IMR-90 (cell line): Measurements from ENCODE around the gene ESPL1. TPM values are rescaled to one million over a fixed set of nuclear protein-coding genes. Genes with fewer than 3 reads are reported as not detected.

Experiments
- ATAC-seq: fragments of 200-7000 bp; cut with Tn5 transposase; 2 replicates; pipeline ENCODE4 v1.9.1; 2020; ENCODE audit warnings: low read depth, mild to moderate bottlenecking, moderate library complexity
- BruUV-seq: library from RNA; stranded (reverse); fragments of 400-500 nt; replicated peaks from 2 replicates; lab custom pipeline; 2021; lab: Mats Ljungman, UMichigan
- CTCF ChIA-PET: fragments of 300-600 bp; formaldehyde crosslinking; extraction: SDS; loops from one replicate; lab custom pipeline; 2021; ENCODE audit warnings: antibody characterized with exemption; lab: Yijun Ruan, JAX
- POLR2A ChIA-PET: fragments of 300-600 bp; sonication (Branson Sonifier 250); formaldehyde crosslinking; loops from one replicate; lab custom pipeline; 2022; ENCODE audit warnings: antibody characterized with exemption; ENCODE audit not compliant: unreplicated experiment; lab: Charles Lee
- DNase-seq: peaks from one replicate; pipeline ENCODE4 v3.0.0; 2013
- H2AFZ ChIP-seq: replicated peaks from 2 replicates; pipeline ENCODE3; 2013; ENCODE audit warnings: low read length, mild to moderate bottlenecking; ENCODE audit not compliant: poor library complexity
- H2AK5ac ChIP-seq: 2 replicates; pipeline ENCODE4 v1.6.1; 2013; ENCODE audit warnings: low read depth, low read length, inconsistent platforms
- H2AK9ac ChIP-seq: replicated peaks from 2 replicates; pipeline ENCODE3; 2013; ENCODE audit warnings: mild to moderate bottlenecking, low read depth, low read length, moderate library complexity; ENCODE audit not compliant: poor library complexity
- H2BK120ac ChIP-seq: 2 replicates; pipeline ENCODE4 v1.6.1; 2013; ENCODE audit warnings: low read depth, low read length, inconsistent platforms
- H2BK15ac ChIP-seq: 3 replicates; pipeline ENCODE4 v1.6.1; 2013; ENCODE audit warnings: low read depth, low read length, inconsistent platforms
- H2BK20ac ChIP-seq: 2 replicates; pipeline ENCODE4 v1.6.1; 2013; ENCODE audit warnings: low read depth, mild to moderate bottlenecking, inconsistent platforms, low read length, moderate library complexity
- H2BK5ac ChIP-seq: 2 replicates; pipeline ENCODE4 v1.6.1; 2013; ENCODE audit warnings: mild to moderate bottlenecking, low read depth, low read length, inconsistent platforms; ENCODE audit not compliant: poor library complexity, severe bottlenecking
- H3K14ac ChIP-seq: replicated peaks from 2 replicates; pipeline ENCODE4 v1.6.1; 2013; ENCODE audit warnings: low read depth, low read length, inconsistent platforms
- H3K18ac ChIP-seq: 2 replicates; pipeline ENCODE4 v1.6.1; 2013; ENCODE audit warnings: low read depth, low read length, control low read depth
- H3K23ac ChIP-seq: 2 replicates; pipeline ENCODE4 v1.6.1; 2013; ENCODE audit warnings: low read depth, low read length, inconsistent platforms
- H3K27ac ChIP-seq: 2 replicates; pipeline ENCODE4 v1.5.1; 2013; ENCODE audit warnings: mild to moderate bottlenecking, control low read depth, low read length; ENCODE audit not compliant: insufficient read depth
- H3K27me3 ChIP-seq: 2 replicates; pipeline ENCODE4 v1.6.1; 2013; ENCODE audit warnings: low read length; ENCODE audit not compliant: control insufficient read depth, insufficient read depth
- H3K36me3 ChIP-seq: 2 replicates; pipeline ENCODE4 v1.6.1; 2013; ENCODE audit warnings: low read length, mixed read lengths; ENCODE audit not compliant: control insufficient read depth, insufficient read depth
- H3K4ac ChIP-seq: 2 replicates; pipeline ENCODE4 v1.6.1; 2013; ENCODE audit warnings: low read depth, low read length, inconsistent platforms
- H3K4me1 ChIP-seq: 2 replicates; pipeline ENCODE4 v1.6.1; 2013; ENCODE audit warnings: low read length, mixed read lengths; ENCODE audit not compliant: control insufficient read depth, insufficient read depth
- H3K4me2 ChIP-seq: 2 replicates; pipeline ENCODE4 v1.6.1; 2013; ENCODE audit warnings: low read depth, mild to moderate bottlenecking, control low read depth, low read length, moderate library complexity
- H3K4me3 ChIP-seq: 2 replicates; pipeline ENCODE4 v1.5.1; 2013; ENCODE audit warnings: low read depth, mild to moderate bottlenecking, control low read depth, low read length, moderate library complexity; ENCODE audit not compliant: insufficient read depth
- H3K56ac ChIP-seq: 2 replicates; pipeline ENCODE4 v1.6.1; 2013; ENCODE audit warnings: low read length, inconsistent platforms; ENCODE audit not compliant: insufficient read depth; ENCODE audit errors: extremely low read depth
- H3K79me1 ChIP-seq, 2 experiments: 2 replicates each; pipeline ENCODE4 v1.6.1; 2013; ENCODE audit warnings: low read length in 2 of 2, inconsistent platforms in 1 of 2, low read depth in 1 of 2
- H3K9ac ChIP-seq: 2 replicates; pipeline ENCODE4 v1.6.1; 2013; ENCODE audit warnings: low read depth, low read length, control low read depth
- H3K9me1 ChIP-seq: 2 replicates; pipeline ENCODE4 v1.6.1; 2013; ENCODE audit warnings: low read length, inconsistent platforms; ENCODE audit not compliant: insufficient read depth
- H3K9me3 ChIP-seq: 2 replicates; pipeline ENCODE4 v1.6.1; 2013; ENCODE audit warnings: low read length; ENCODE audit not compliant: control insufficient read depth, insufficient read depth
- H4K20me1 ChIP-seq: 2 replicates; pipeline ENCODE4 v1.6.1; 2013; ENCODE audit warnings: low read length, inconsistent platforms; ENCODE audit not compliant: insufficient read depth
- H4K5ac ChIP-seq: 2 replicates; pipeline ENCODE4 v1.6.1; 2013; ENCODE audit warnings: mild to moderate bottlenecking, low read depth, low read length, control low read depth
- H4K8ac ChIP-seq, 2 experiments: 2 replicates each; pipeline ENCODE4 v1.6.1; 2013; ENCODE audit warnings: low read depth in 2 of 2, low read length in 2 of 2, control low read depth in 1 of 2, inconsistent platforms in 1 of 2
- H4K91ac ChIP-seq: 2 replicates; pipeline ENCODE4 v1.6.1; 2013; ENCODE audit warnings: low read depth, low read length, inconsistent platforms; ENCODE audit not compliant: insufficient read depth
- BHLHE40 ChIP-seq: fragments of 150-350 bp; IDR thresholded peaks from 2 replicates; pipeline ENCODE4 v1.6.1; 2016; ENCODE audit warnings: mild to moderate bottlenecking, low read depth, low read length
- CTCF ChIP-seq: conservative IDR thresholded peaks from 2 replicates; pipeline ENCODE4 v1.5.1; 2012; ENCODE audit warnings: mild to moderate bottlenecking, low read depth, low read length, improper control_type of control experiment
- POLR2A ChIP-seq: IDR thresholded peaks from 2 replicates; pipeline ENCODE4 v1.6.1; 2012; ENCODE audit warnings: mild to moderate bottlenecking, low read depth, low read length
- WGBS, 2 experiments: methylation state at CpG; one replicate each; pipeline versions ENCODE4 v1.1.5 to v1.1.7; 2013; ENCODE audit warnings: missing lambda C conversion rate in 2 of 2; ENCODE audit not compliant: insufficient read length in 1 of 2; ENCODE audit errors: extremely low coverage in 2 of 2; 5-methylcytosine and 5-hydroxymethylcytosine counted together
- dilution Hi-C: fragments of 300-500 bp; cut with HindIII; formaldehyde crosslinking; loops from one replicate; pipeline ENCODE4 v1.14.3; 2018; ENCODE audit warnings: low sequenced_read_pairs; ENCODE audit not compliant: unreplicated experiment
- in situ Hi-C: fragments of 300-500 bp; cut with MboI; formaldehyde crosslinking; loops from 3 replicates; pipeline ENCODE4 v1.14.3; 2019; ENCODE audit warnings: low sequenced_read_pairs, inconsistent platforms, mixed read lengths
- intact Hi-C: fragments of 100-400 bp; cut with micrococcal nuclease; formaldehyde crosslinking; loops from 2 replicates; pipeline ENCODE4 v1.10.0; 2022
- polyA plus RNA-seq, 3 experiments: library from polyadenylated mRNA; depleted of rRNA; stranded (reverse); fragments of >200 nt; gene quantifications; 2 replicates each; pipeline ENCODE4 v1.2.3, GENCODE V29; 2012; ENCODE audit warnings: low replicate concordance in 1 of 3
- total RNA-seq: library from RNA; depleted of rRNA; stranded (reverse); fragments of >200 nt; gene quantifications from 2 replicates; pipeline ENCODE4 v1.2.3, GENCODE V29; 2012

Gene ESPL1
- total and polyA plus RNA-seq, 2 of the 4 experiments (the other 2 are of a cell fraction), result 6.5 to 9.2 TPM

- CTCF ChIA-PET, result no interaction called here
- Histone ChIP-seq H3K14ac (no peak overlapping the region), H3K56ac (no peak overlapping the region), H2BK20ac (no peak overlapping the region), H4K8ac (no peak overlapping the region), H3K4me3 (no peak overlapping the region), H3K9me1 (no peaks in the 10 kb centered on the region), H3K4ac (no peak overlapping the region), H3K36me3 (no peaks in the 10 kb centered on the region), H3K9me3 (no peaks in the 10 kb centered on the region), H3K27ac (no peak overlapping the region), H3K79me1 (no peaks in the 10 kb centered on the region), H2BK120ac (no peak overlapping the region), H3K4me2 (no peak overlapping the region), H3K9ac (no peak overlapping the region), H3K4me1 (no peaks in the 10 kb centered on the region), H4K5ac (no peak overlapping the region), H2BK15ac (no peak overlapping the region), H3K18ac (no peak overlapping the region), H3K27me3 (peaks cover 41% of the 10 kb centered on the region), H3K23ac (no peak overlapping the region), H4K91ac (no peak overlapping the region), H4K20me1 (no peaks in the 10 kb centered on the region; the same call in 1 of the 2 replicates), H2AK9ac (peak overlapping the region; percentile 25), H2BK5ac (no peak overlapping the region), H2AFZ (peak overlapping the region; percentile 26), H2AK5ac (no peak overlapping the region)
- dilution Hi-C loops (no loop called here), intact Hi-C loops (no loop called here), in situ Hi-C loops (no loop called here)
- ATAC-seq (no peak), DNase-seq (no peak)
- BruUV-seq, result no TSS peak
- POLR2A ChIA-PET, result no interaction called here
- no peak for TF ChIP-seq CTCF
- no peak for TF ChIP-seq POLR2A
- TF ChIP-seq BHLHE40, result no peak
- WGBS, 2 experiments, result 49% methylated on average over 6 of the region's 11 CpGs; no CpG with 5 or more reads in 1 of the 2 experiments
Observed at GRCh38 chr12:53241623-53242412, 26.3 kb upstream of the ESPL1 start.
